Mammary epithelial cell (primary cell): ENCODE data around the gene SRD5A3.

ENCODE experiments used
- CTCF ChIP-seq, 2 donors: IDR thresholded peaks in 1 of 2; conservative IDR thresholded peaks in 1 of 2; 2 replicates each; pipeline ENCODE4 v1.5.1; 2011 to 2012; ENCODE audit warnings: inconsistent platforms in 2 of 2, low read length in 2 of 2, mild to moderate bottlenecking in 2 of 2, control low read depth in 1 of 2, low read depth in 1 of 2; ENCODE audit not compliant: insufficient read depth in 1 of 2; ENCODE audit errors: extremely low read depth in 1 of 2
- EZH2 ChIP-seq: IDR thresholded peaks from 2 replicates; pipeline ENCODE4 v1.6.1; 2012; ENCODE audit warnings: low read length, inconsistent platforms, borderline replicate concordance

DNA sequence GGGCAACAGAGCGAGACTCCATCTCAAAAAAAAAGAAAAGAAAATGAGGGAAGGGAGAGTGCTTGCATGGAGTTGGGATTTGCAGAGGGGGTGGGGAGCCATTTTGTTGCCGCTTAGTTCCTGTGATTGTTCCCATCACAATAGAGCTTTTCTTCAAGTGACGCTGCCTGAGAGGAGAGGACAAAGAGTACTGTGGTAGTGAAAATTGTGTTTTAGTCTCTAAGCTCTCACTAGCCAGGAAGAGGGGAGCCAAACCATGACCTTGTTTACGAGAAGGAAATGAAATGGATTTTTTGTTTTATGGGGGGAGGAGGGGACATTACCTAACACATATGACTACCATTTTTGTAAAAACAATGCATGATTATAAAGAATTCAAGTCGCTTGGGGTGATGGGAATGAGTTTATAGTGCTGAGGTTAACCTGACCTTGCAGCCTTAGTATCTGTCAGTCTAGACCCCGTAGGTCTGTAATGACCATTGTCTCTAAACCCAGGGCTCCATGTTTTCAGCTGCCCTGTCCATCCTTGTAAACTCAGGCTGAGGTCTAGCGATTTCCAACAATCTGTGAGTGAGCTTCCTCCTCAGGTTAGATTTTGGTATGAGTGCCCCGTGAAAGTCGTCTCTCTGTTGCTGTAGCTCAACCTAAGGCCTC, 18.8 kb downstream of the SRD5A3 start:
- TF ChIP-seq CTCF (conservative IDR thresholded peaks at IDR 0.05 in 1 of 2, IDR thresholded peaks at IDR 0.05 in 1 of 2; ENCODE audit: extremely low read depth in 1 of 2, insufficient read depth in 1 of 2, low read depth in 1 of 2, low read length in 2 of 2), result no peak
- no peak for TF ChIP-seq EZH2
